HEK293T (cell line): ENCODE measurements around the gene RBM48.

ENCODE experiments used
- HDGF ChIP-seq: fragments of 450-650 bp; IDR thresholded peaks from 2 replicates; pipeline ENCODE4 v1.6.1; 2017; ENCODE audit warnings: antibody characterized with exemption, borderline replicate concordance
- L3MBTL2 ChIP-seq: fragments of 450-650 bp; conservative IDR thresholded peaks from 2 replicates; pipeline ENCODE4 v1.6.1; 2016; ENCODE audit warnings: mild to moderate bottlenecking
- SUZ12 ChIP-seq: fragments of 450-650 bp; IDR thresholded peaks from 2 replicates; pipeline ENCODE4 v1.6.1; 2016; ENCODE audit warnings: mild to moderate bottlenecking

- no peak for TF ChIP-seq HDGF
- TF ChIP-seq SUZ12 = no peak
- no peak for TF ChIP-seq L3MBTL2
Observed at GRCh38 chr7:92496876-92497275, 31.7 kb upstream of the RBM48 start.
